BLaER1 treated with 17β-estradiol and CSF1 and Interleukin-3, amounts not matched to agents 10 nM and 100 nM (cell line): ENCODE results near the gene PTPRH.

Source experiments
- H3K27ac ChIP-seq, 11 experiments: shearing (Covaris generic); formaldehyde crosslinking; 2 replicates each; pipeline ENCODE4 v1.8.1; 2022
- H3K27me3 ChIP-seq, 11 experiments: shearing (Covaris generic); formaldehyde crosslinking; 2 replicates each; pipeline ENCODE4 v1.8.1; 2022
- H3K36me3 ChIP-seq, 11 experiments: shearing (Covaris generic); formaldehyde crosslinking; 2 replicates each; pipeline ENCODE4 v1.8.1; 2022
- H3K4me1 ChIP-seq, 10 experiments: shearing (Covaris generic); formaldehyde crosslinking; 2 replicates each; pipeline ENCODE4 v1.8.1; 2022
- H3K4me2 ChIP-seq, 11 experiments: shearing (Covaris generic); formaldehyde crosslinking; 2 replicates each; pipeline ENCODE4 v1.8.1; 2022
- H3K4me3 ChIP-seq, 10 experiments: shearing (Covaris generic); formaldehyde crosslinking; 2 replicates each; pipeline ENCODE4 v1.8.1; 2022
- H3K9ac ChIP-seq, 11 experiments: shearing (Covaris generic); formaldehyde crosslinking; 2 replicates each; pipeline ENCODE4 v1.8.1; 2022
- H3K9me3 ChIP-seq, 11 experiments: shearing (Covaris generic); formaldehyde crosslinking; replicated peaks in 1 of 11; 2 replicates each; pipeline ENCODE4 v1.8.1; 2022
- H4K20me1 ChIP-seq, 11 experiments: shearing (Covaris generic); formaldehyde crosslinking; 2 replicates each; pipeline ENCODE4 v1.8.1; 2022
- Cebpa-rat ChIP-seq, 11 experiments: shearing (Covaris generic); IDR thresholded peaks; 2 replicates each; pipeline ENCODE4 v1.8.1; 2022

PTPRH gene

GRCh38 chr19:55146705-55147273, 62.5 kb downstream of the PTPRH start:
- Histone ChIP-seq H3K4me1 (peaks cover 30 to 69% (median 44%) of the 10 kb centered on the region in 10 experiments), H3K27me3 (peaks cover 0 to 17% (median 11%) of the 10 kb centered on the region in 11 experiments; a peak in 8 of 22 replicates), H3K4me2 (peak overlapping the region; percentile 80 to 99 (median 89)), H3K4me3 (peak overlapping the region; percentile 53 to 73 (median 62)), H3K27ac (peak overlapping the region in 6 of 11 experiments; percentile 31 to 48 (median 40); a peak in 9 of 22 replicates), H3K36me3 (peaks cover 0 to 14% (median 0%) of the 10 kb centered on the region in 11 experiments; a peak in 4 of 22 replicates), H3K9me3 (peaks cover 0 to 10% (median 4%) of the 10 kb centered on the region in 11 experiments; a peak in 19 of 22 replicates), H4K20me1 (peaks cover 0 to 1% (median 0%) of the 10 kb centered on the region in 11 experiments; a peak in 2 of 22 replicates), H3K9ac (peak overlapping the region; percentile 42 to 71 (median 63); a peak in 19 of 22 replicates)
- TF ChIP-seq Cebpa-rat (IDR thresholded peaks at IDR 0.05), result no peak

- Histone ChIP-seq H3K36me3 (peaks cover 0 to 18% (median 0%) of the 10 kb centered on the region in 11 experiments; a peak in 4 of 22 replicates), H4K20me1 (peaks cover 0 to 7% (median 0%) of the 10 kb centered on the region in 11 experiments; a peak in 3 of 22 replicates), H3K9me3 (peaks cover 0 to 4% (median 0%) of the 10 kb centered on the region in 11 experiments; a peak in 1 of 22 replicates), H3K4me3 (peak overlapping the region; percentile 53 to 73 (median 62)), H3K4me1 (peaks cover 24 to 69% (median 44%) of the 10 kb centered on the region in 10 experiments), H3K9ac (peak overlapping the region; percentile 42 to 71 (median 64); a peak in 19 of 22 replicates), H3K4me2 (peak overlapping the region; percentile 80 to 99 (median 94)), H3K27me3 (peaks cover 0 to 17% (median 11%) of the 10 kb centered on the region in 11 experiments; a peak in 8 of 22 replicates), H3K27ac (peak overlapping the region in 5 of 11 experiments; percentile 17 to 48 (median 41); a peak in 2 of 22 replicates)
- TF ChIP-seq Cebpa-rat (IDR thresholded peaks at IDR 0.05), result no peak
These were observed 63.1 kb downstream of the PTPRH start for GRCh38 chr19:55146078-55146704.

GRCh38 chr19:55145232-55145631, 64.1 kb downstream of the PTPRH start:
- TF ChIP-seq Cebpa-rat (IDR thresholded peaks at IDR 0.05), result no peak
- no peaks in the 10 kb centered on the region for H3K9me3 ChIP-seq
- H3K36me3 ChIP-seq, result peaks cover 0 to 28% (median 0%) of the 10 kb centered on the region in 11 experiments; a peak in 9 of 22 replicates
- peak overlapping the region in 8 of 10 experiments; percentile 47 to 73 (median 64); a peak in 17 of 20 replicates for H3K4me3 ChIP-seq
- peak overlapping the region; percentile 80 to 99 (median 94) for H3K4me2 ChIP-seq
- peaks cover 0 to 17% (median 11%) of the 10 kb centered on the region in 11 experiments; a peak in 8 of 22 replicates for H3K27me3 ChIP-seq
- H3K27ac ChIP-seq, result peak overlapping the region in 10 of 11 experiments; percentile 10 to 74 (median 62); a peak in 16 of 22 replicates
- peaks cover 0 to 17% (median 0%) of the 10 kb centered on the region in 11 experiments; a peak in 3 of 22 replicates for H4K20me1 ChIP-seq
- H3K9ac ChIP-seq, result peak overlapping the region in 9 of 11 experiments; percentile 21 to 72 (median 57); a peak in 16 of 22 replicates
- H3K4me1 ChIP-seq, result peaks cover 20 to 66% (median 44%) of the 10 kb centered on the region in 10 experiments

- Histone ChIP-seq H3K9ac (no peak overlapping the region), H3K36me3 (peaks cover 0 to 63% (median 4%) of the 10 kb centered on the region in 11 experiments; a peak in 9 of 22 replicates), H3K27me3 (peaks cover 0 to 17% (median 6%) of the 10 kb centered on the region in 11 experiments; a peak in 7 of 22 replicates), H3K4me3 (no peak overlapping the region), H3K9me3 (no peaks in the 10 kb centered on the region), H3K4me2 (peak overlapping the region in 10 of 11 experiments; percentile 13 to 38 (median 26); a peak in 14 of 22 replicates), H3K4me1 (peaks cover 16 to 49% (median 27%) of the 10 kb centered on the region in 10 experiments), H3K27ac (no peak overlapping the region), H4K20me1 (peaks cover 0 to 28% (median 0%) of the 10 kb centered on the region in 11 experiments; a peak in 4 of 22 replicates)
- no peak for TF ChIP-seq Cebpa-rat (IDR thresholded peaks at IDR 0.05)
These were observed 67.6 kb downstream of the PTPRH start for GRCh38 chr19:55141696-55142095.

- no peak for TF ChIP-seq Cebpa-rat (IDR thresholded peaks at IDR 0.05)
- 0 out of 22 replicates have a peak overlapping the region, but pooled peaks of 1 of the 11 experiments have one; percentile 1 for H3K4me2 ChIP-seq
- H3K27me3 ChIP-seq, result peaks cover 0 to 8% (median 0%) of the 10 kb centered on the region in 11 experiments; a peak in 6 of 22 replicates
These were observed 71.4 kb downstream of the PTPRH start for GRCh38 chr19:55137915-55138314.

GRCh38 chr19:55136399-55137102, 72.8 kb downstream of the PTPRH start:
- H3K9ac ChIP-seq, result peak overlapping the region in 3 of 11 experiments; percentile 16 to 33 (median 28); a peak in 4 of 22 replicates

More at GRCh38 chr19:55137915-55138314, 71.4 kb downstream of the PTPRH start:
- H3K27ac ChIP-seq, result no peak overlapping the region
- peaks cover 0 to 67% (median 12%) of the 10 kb centered on the region in 11 experiments; a peak in 10 of 22 replicates for H3K36me3 ChIP-seq
- no peak overlapping the region for H3K4me3 ChIP-seq
- H3K4me1 ChIP-seq, result peaks cover 32 to 62% (median 44%) of the 10 kb centered on the region in 10 experiments
- no peaks in the 10 kb centered on the region for H3K9me3 ChIP-seq
- H4K20me1 ChIP-seq, result peaks cover 0 to 45% (median 0%) of the 10 kb centered on the region in 11 experiments; a peak in 4 of 22 replicates
- 0 out of 22 replicates have a peak overlapping the region, but pooled peaks of 1 of the 11 experiments have one; percentile 17 for H3K9ac ChIP-seq

GRCh38 chr19:55134736-55135135, 74.6 kb downstream of the PTPRH start:
- Histone ChIP-seq H4K20me1 (peaks cover 0 to 31% (median 0%) of the 10 kb centered on the region in 11 experiments; a peak in 2 of 22 replicates), H3K9me3 (no peaks in the 10 kb centered on the region), H3K27me3 (no peaks in the 10 kb centered on the region), H3K4me2 (peak overlapping the region; percentile 44 to 68 (median 58); a peak in 21 of 22 replicates), H3K27ac (peak overlapping the region in 2 of 11 experiments; percentile 25 to 48; a peak in 2 of 22 replicates), H3K9ac (no peak overlapping the region), H3K4me3 (no peak overlapping the region), H3K36me3 (peaks cover 0 to 53% (median 12%) of the 10 kb centered on the region in 11 experiments; a peak in 9 of 22 replicates), H3K4me1 (peaks cover 36 to 48% (median 40%) of the 10 kb centered on the region in 10 experiments)
- no peak for TF ChIP-seq Cebpa-rat (IDR thresholded peaks at IDR 0.05)

More at GRCh38 chr19:55136399-55137102, 72.8 kb downstream of the PTPRH start:
- Histone ChIP-seq H3K27me3 (no peaks in the 10 kb centered on the region; a peak in 1 of 22 replicates), H3K27ac (no peak overlapping the region), H3K36me3 (peaks cover 0 to 66% (median 12%) of the 10 kb centered on the region in 11 experiments; a peak in 10 of 22 replicates), H3K4me2 (peak overlapping the region in 7 of 11 experiments; percentile 47 to 68 (median 58); a peak in 9 of 22 replicates), H3K4me1 (peaks cover 36 to 55% (median 44%) of the 10 kb centered on the region in 10 experiments), H3K9me3 (no peaks in the 10 kb centered on the region), H3K4me3 (no peak overlapping the region), H4K20me1 (peaks cover 0 to 45% (median 0%) of the 10 kb centered on the region in 11 experiments; a peak in 4 of 22 replicates)
- no peak for TF ChIP-seq Cebpa-rat (IDR thresholded peaks at IDR 0.05)
